ENCODE measurements around the gene KIAA1328.

DNA sequence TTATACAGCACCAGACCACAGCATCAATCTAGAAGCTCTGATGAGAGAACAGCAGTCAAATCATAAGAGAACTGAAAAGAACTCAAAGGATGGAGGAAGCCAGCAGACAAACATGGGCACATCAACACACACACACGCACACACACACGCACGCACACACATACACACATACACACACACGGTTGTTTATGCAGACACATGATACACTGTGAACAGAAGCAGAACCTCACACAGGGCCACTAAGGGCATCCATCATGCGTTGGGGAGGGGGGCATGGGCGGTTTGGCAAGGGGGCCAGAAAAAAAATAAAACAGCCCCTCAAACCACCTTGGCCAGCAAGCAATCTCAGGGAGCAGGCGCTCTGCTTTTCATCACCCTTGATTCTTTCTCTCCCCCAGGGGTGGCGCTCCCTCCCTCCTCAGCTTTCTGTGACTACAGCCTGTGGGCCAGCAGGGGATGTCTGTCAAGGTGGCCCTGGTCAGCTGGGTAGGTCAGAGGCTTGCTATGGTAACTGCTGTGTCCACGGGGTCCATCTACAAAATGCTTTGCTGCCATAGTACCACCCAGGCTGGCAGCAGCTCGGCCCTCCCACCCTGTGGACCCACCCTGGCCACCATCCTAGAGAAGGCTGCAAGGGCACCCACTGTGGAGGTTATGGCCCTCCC lies 418.7 kb downstream of the KIAA1328 start:
- TF ChIP-seq, protein P1, sequence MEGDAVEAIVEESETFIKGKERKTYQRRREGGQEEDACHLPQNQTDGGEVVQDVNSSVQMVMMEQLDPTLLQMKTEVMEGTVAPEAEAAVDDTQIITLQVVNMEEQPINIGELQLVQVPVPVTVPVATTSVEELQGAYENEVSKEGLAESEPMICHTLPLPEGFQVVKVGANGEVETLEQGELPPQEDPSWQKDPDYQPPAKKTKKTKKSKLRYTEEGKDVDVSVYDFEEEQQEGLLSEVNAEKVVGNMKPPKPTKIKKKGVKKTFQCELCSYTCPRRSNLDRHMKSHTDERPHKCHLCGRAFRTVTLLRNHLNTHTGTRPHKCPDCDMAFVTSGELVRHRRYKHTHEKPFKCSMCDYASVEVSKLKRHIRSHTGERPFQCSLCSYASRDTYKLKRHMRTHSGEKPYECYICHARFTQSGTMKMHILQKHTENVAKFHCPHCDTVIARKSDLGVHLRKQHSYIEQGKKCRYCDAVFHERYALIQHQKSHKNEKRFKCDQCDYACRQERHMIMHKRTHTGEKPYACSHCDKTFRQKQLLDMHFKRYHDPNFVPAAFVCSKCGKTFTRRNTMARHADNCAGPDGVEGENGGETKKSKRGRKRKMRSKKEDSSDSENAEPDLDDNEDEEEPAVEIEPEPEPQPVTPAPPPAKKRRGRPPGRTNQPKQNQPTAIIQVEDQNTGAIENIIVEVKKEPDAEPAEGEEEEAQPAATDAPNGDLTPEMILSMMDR (optimal IDR thresholded peaks at IDR 0.05 in 1 of 3, IDR thresholded peaks at IDR 0.05 in 1 of 3, conservative IDR thresholded peaks at IDR 0.05 in 1 of 3; ENCODE audit: extremely low read depth in 1 of 3, insufficient read depth in 2 of 3, low read length in 3 of 3), result no peak
- TF ChIP-seq EZH2 (IDR thresholded peaks at IDR 0.05; ENCODE audit: low read length), result no peak
